ENCODE data around the gene WDR93. TPM values are rescaled to one million over a fixed set of nuclear protein-coding genes. Genes with fewer than 3 reads are reported as not detected.
A peak's percentile ranks its signal among the peaks of the same experiment; 100 is the strongest.

The WDR93 gene
- total and polyA plus RNA-seq, 2 of the 4 experiments (the other 2 are of a cell fraction) = not detected

DNA sequence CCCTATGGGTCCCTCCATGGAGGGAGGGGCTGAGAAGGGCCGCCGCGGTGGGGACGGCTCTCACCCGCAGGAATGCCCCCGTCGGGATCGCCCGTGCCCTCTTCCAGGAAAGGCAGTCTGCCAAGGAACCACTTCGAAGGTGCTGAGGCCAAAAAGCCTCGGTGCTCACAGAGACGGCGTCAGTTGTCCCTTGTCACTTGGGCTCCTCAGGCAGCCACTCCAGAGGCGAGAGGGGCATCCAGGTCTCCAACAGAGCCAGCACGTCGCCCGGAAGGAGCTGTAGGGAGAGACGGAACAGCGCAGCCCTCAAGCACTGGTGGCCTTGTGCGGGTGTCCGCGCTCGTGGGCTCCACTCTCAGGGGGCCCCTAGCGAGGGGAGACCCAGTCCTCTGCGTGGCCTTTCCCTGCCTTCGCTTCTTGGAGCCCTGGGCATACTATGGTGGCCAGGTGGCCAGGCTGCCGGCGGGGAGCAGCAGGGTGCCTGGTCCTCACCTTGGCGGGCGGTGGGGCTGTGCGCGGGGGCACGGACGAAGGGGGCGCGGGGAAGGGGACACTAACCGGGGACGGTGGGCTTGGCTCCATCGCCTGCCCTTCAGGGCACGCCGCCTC is 59.4 kb downstream of the WDR93 start:
- Histone ChIP-seq H3K4ac (ENCODE audit: low read depth, low read length) (no peak overlapping the region), H2BK15ac (ENCODE audit: low read depth, low read length) (no peak overlapping the region), H3K9me1 (ENCODE audit: insufficient read depth, low read length) (no peaks in the 10 kb centered on the region), H2AFZ (replicated peaks; ENCODE audit: low read length, poor library complexity) (peak overlapping the region; percentile 96), H4K91ac (ENCODE audit: insufficient read depth, low read depth, low read length) (no peak overlapping the region), H3K56ac (ENCODE audit: extremely low read depth, insufficient read depth, low read length) (no peak overlapping the region), H3K23ac (ENCODE audit: low read depth, low read length) (no peak overlapping the region), H2BK120ac (ENCODE audit: low read depth, low read length) (no peak overlapping the region), H3K4me3 (ENCODE audit: insufficient read depth, low read depth, low read length) (peak overlapping the region; percentile 65), H3K14ac (replicated peaks; ENCODE audit: low read depth, low read length) (no peak overlapping the region), H3K4me1 (ENCODE audit: control insufficient read depth, insufficient read depth, low read length) (peaks cover 2% of the 10 kb centered on the region; the same call in 1 of the 2 replicates), H2BK20ac (ENCODE audit: low read depth, low read length) (no peak overlapping the region), H2BK5ac (ENCODE audit: low read depth, low read length, poor library complexity, severe bottlenecking) (no peak overlapping the region), H2AK5ac (ENCODE audit: low read depth, low read length) (no peak overlapping the region), H3K9me3 (ENCODE audit: control insufficient read depth, insufficient read depth, low read length) (no peaks in the 10 kb centered on the region), H3K4me2 (ENCODE audit: low read depth, low read length) (peak overlapping the region; percentile 38; the same call in 1 of the 2 replicates), H2AK9ac (replicated peaks; ENCODE audit: low read depth, low read length, poor library complexity) (peak overlapping the region; percentile 63), H3K27me3 (ENCODE audit: control insufficient read depth, insufficient read depth, low read length) (peaks cover 37% of the 10 kb centered on the region), H4K5ac (ENCODE audit: low read depth, low read length) (no peak overlapping the region), H3K79me1 (ENCODE audit: low read depth in 1 of 2, low read length in 2 of 2) (no peaks in the 10 kb centered on the region), H4K20me1 (ENCODE audit: insufficient read depth, low read length) (no peaks in the 10 kb centered on the region), H3K18ac (ENCODE audit: low read depth, low read length) (no peak overlapping the region), H3K9ac (ENCODE audit: low read depth, low read length) (no peak overlapping the region), H3K36me3 (ENCODE audit: control insufficient read depth, insufficient read depth, low read length) (no peaks in the 10 kb centered on the region), H3K27ac (ENCODE audit: insufficient read depth, low read length) (no peak overlapping the region), H4K8ac (ENCODE audit: low read depth in 2 of 2, low read length in 2 of 2) (no peak overlapping the region; a peak in 1 of 4 replicates)
- dilution Hi-C loops (cut with HindIII; ENCODE audit: low sequenced_read_pairs, unreplicated experiment) (loop anchor here (25.0 kb wide), 1 partner anchor 112 kb away; no protein-coding TSS in a partner anchor), intact Hi-C loops (cut with micrococcal nuclease) (no loop called here), in situ Hi-C loops (cut with MboI; ENCODE audit: low sequenced_read_pairs) (loop anchor here (10.0 kb wide), 1 partner anchor 325 kb away; no protein-coding TSS in a partner anchor)
- ATAC-seq (ENCODE audit: low read depth) (no peak), DNase-seq (no peak)
- 7% methylated on average over 28 of the region's 41 CpGs; no CpG with 5 or more reads in 1 of the 2 experiments for WGBS, 2 experiments (ENCODE audit: extremely low coverage in 2 of 2, insufficient read length in 1 of 2)
- no TSS peak for BruUV-seq (replicated peaks)
- CTCF ChIA-PET = interaction anchor here (0.7 to 1.0 kb wide), 2 partner anchors 10 to 125 kb away, joined by 3 to 4 read pairs; no protein-coding TSS in a partner anchor
- TF ChIP-seq CEBPB (IDR thresholded peaks at IDR 0.05; ENCODE audit: low read depth, low read length) (no peak), MXI1 (IDR thresholded peaks at IDR 0.05; ENCODE audit: borderline replicate concordance, low read depth, low read length) (no peak), POLR2A (IDR thresholded peaks at IDR 0.05; ENCODE audit: low read depth, low read length) (no peak), RCOR1 (IDR thresholded peaks at IDR 0.05; ENCODE audit: insufficient replicate concordance, low read length) (no peak), RFX5 (IDR thresholded peaks at IDR 0.05; ENCODE audit: low read depth, low read length) (no peak), CHD1 (IDR thresholded peaks at IDR 0.05; ENCODE audit: low read depth, low read length) (no peak)
- POLR2A ChIA-PET (ENCODE audit: unreplicated experiment) = no interaction called here

Data from IMR-90 (cell line).